K562 (cell line): ENCODE measurements around the gene C2orf42. TPM values are rescaled to one million over a fixed set of nuclear protein-coding genes. Genes with fewer than 3 reads are reported as not detected.

ENCODE experiments used
- ATAC-seq: fragments of 200-7000 bp; cut with Tn5 transposase; 3 replicates; pipeline ENCODE4 v1.9.1; 2020; ENCODE audit warnings: moderate library complexity
- BruUV-seq: library from RNA; stranded (reverse); fragments of 400-500 nt; replicated peaks from 2 replicates; lab custom pipeline; 2021; lab: Mats Ljungman, UMichigan
- CTCF ChIA-PET: fragments of 300-600 bp; formaldehyde crosslinking; extraction: SDS; loops from one replicate; lab custom pipeline; 2021; ENCODE audit warnings: low intra/inter-chr PET ratio; lab: Yijun Ruan, JAX
- POLR2A ChIA-PET: fragments of 300-600, 350-650 bp; sonication (Branson Sonifier 250); formaldehyde crosslinking; extraction: SDS; loops from one replicate; lab custom pipeline; 2021; ENCODE audit warnings: antibody characterized with exemption, inconsistent platforms; lab: Yijun Ruan, JAX
- DNase-seq, 4 experiments: peaks; one replicate each; pipeline versions ENCODE4 v3.0.0 to v3.0.0-alpha.2; 2011 to 2018; ENCODE audit warnings: low spot score in 3 of 4, mixed read lengths in 3 of 4; ENCODE audit errors: extremely low read depth in 1 of 4
- FAIRE-seq: peaks from 2 replicates; lab custom pipeline; 2011; peaks lifted over from hg19 to GRCh38; lab: Jason Lieb, UNC
- H2AFZ ChIP-seq: 2 replicates; pipeline ENCODE4 v1.6.0; 2011; ENCODE audit warnings: low read depth, low read length, control low read depth, inconsistent platforms
- H3K27ac ChIP-seq: fragments of 200-600 bp; 3 replicates; pipeline ENCODE4 v1.8.0; 2011; ENCODE audit warnings: low read depth, mild to moderate bottlenecking, control low read depth, inconsistent platforms, low read length, moderate library complexity, mixed read lengths; ENCODE audit errors: extremely low read depth
- H3K27me3 ChIP-seq, 2 experiments: fragments of 300-600 bp in 1 of 2; 2 replicates in 1 of 2; 3 replicates in 1 of 2; pipeline versions ENCODE4 v1.6.0 to v1.8.0; 2011; ENCODE audit warnings: inconsistent platforms in 2 of 2, low read length in 2 of 2, mild to moderate bottlenecking in 1 of 2, mixed read lengths in 1 of 2, moderate library complexity in 1 of 2; ENCODE audit not compliant: control insufficient read depth in 2 of 2, insufficient read depth in 2 of 2
- H3K36me3 ChIP-seq: fragments of 300-600 bp; 3 replicates; pipeline ENCODE4 v1.8.0; 2011; ENCODE audit warnings: mild to moderate bottlenecking, low read length, inconsistent platforms; ENCODE audit not compliant: control insufficient read depth, insufficient read depth
- H3K4me1 ChIP-seq, 2 experiments: fragments of 200-600 bp in 1 of 2; replicated peaks in 1 of 2; 2 replicates in 1 of 2; 3 replicates in 1 of 2; pipeline versions ENCODE4 v1.5.1 to v1.8.0; 2011; ENCODE audit warnings: inconsistent platforms in 2 of 2, low read length in 2 of 2, mild to moderate bottlenecking in 1 of 2, mixed read lengths in 1 of 2, moderate library complexity in 1 of 2; ENCODE audit not compliant: control insufficient read depth in 2 of 2, insufficient read depth in 2 of 2
- H3K4me2 ChIP-seq: 2 replicates; pipeline ENCODE4 v1.6.1; 2011; ENCODE audit warnings: low read length, control low read depth, inconsistent platforms, mixed read lengths; ENCODE audit not compliant: insufficient read depth
- H3K4me3 ChIP-seq: fragments of 200-600 bp; sonication (generic), shearing (Covaris generic); 2 replicates; pipeline ENCODE4 v1.5.1; 2016; ENCODE audit warnings: control low read depth, inconsistent platforms
- H3K79me2 ChIP-seq: fragments of 200-600 bp; 3 replicates; pipeline ENCODE4 v1.8.0; 2011; ENCODE audit warnings: low read length, inconsistent platforms; ENCODE audit not compliant: control insufficient read depth, insufficient read depth
- H3K9ac ChIP-seq, 2 experiments: 2 replicates each; pipeline versions ENCODE4 v1.6.0 to v1.6.1; 2011; ENCODE audit warnings: low read depth in 2 of 2, low read length in 2 of 2, control low read depth in 1 of 2, inconsistent platforms in 1 of 2, mild to moderate bottlenecking in 1 of 2, mixed read lengths in 1 of 2; ENCODE audit not compliant: insufficient read depth in 1 of 2
- H3K9me1 ChIP-seq: one replicate; pipeline ENCODE4 v1.6.0; 2011; ENCODE audit warnings: inconsistent platforms, mild to moderate bottlenecking, low read length, moderate library complexity; ENCODE audit not compliant: control insufficient read depth, insufficient read depth
- H3K9me3 ChIP-seq: replicated peaks from 2 replicates; pipeline ENCODE4 v1.5.1; 2011; ENCODE audit warnings: low read depth, low read length, inconsistent platforms; ENCODE audit not compliant: control insufficient read depth, insufficient read depth
- H4K20me1 ChIP-seq: replicated peaks from 2 replicates; pipeline ENCODE4 v1.6.1; 2011; ENCODE audit warnings: low read length, inconsistent platforms, mixed read lengths; ENCODE audit not compliant: control insufficient read depth, insufficient read depth
- CAMTA2 ChIP-seq: fragments of 250-450 bp; sonication (Bioruptor Pico); conservative IDR thresholded peaks from 2 replicates; pipeline ENCODE4 v1.5.1; 2022
- CUX1 ChIP-seq: fragments of 200-800 bp; sonication (Bioruptor generic); IDR thresholded peaks from 2 replicates; pipeline ENCODE4 v1.6.1; 2016; ENCODE audit warnings: missing genetic modification characterization, missing compliant biosample characterization
- FOSL1 ChIP-seq: fragments of 200-800 bp; sonication (Bioruptor generic); conservative IDR thresholded peaks from 2 replicates; pipeline ENCODE4 v1.6.1; 2016; ENCODE audit warnings: missing genetic modification characterization, missing compliant biosample characterization
- HNRNPLL ChIP-seq: fragments of 200-400 bp; formaldehyde crosslinking; IDR thresholded peaks from 2 replicates; pipeline ENCODE4 v1.6.1; 2017; ENCODE audit warnings: low read length, low read depth, mild to moderate bottlenecking; ENCODE audit not compliant: poor library complexity, severe bottlenecking
- NEUROD1 ChIP-seq: fragments of 150-350 bp; IDR thresholded peaks from 2 replicates; pipeline ENCODE4 v1.6.1; 2014; ENCODE audit warnings: borderline replicate concordance, low read length, low read depth; ENCODE audit not compliant: partially characterized antibody
- NR0B1 ChIP-seq: fragments of 450-650 bp; IDR thresholded peaks from one replicate; pipeline ENCODE4 v1.6.1; 2018; ENCODE audit warnings: mild to moderate bottlenecking, moderate library complexity; ENCODE audit not compliant: partially characterized antibody
- RBM17 ChIP-seq: fragments of 200-400 bp; formaldehyde crosslinking; IDR thresholded peaks from 2 replicates; pipeline ENCODE4 v1.6.1; 2017; ENCODE audit warnings: low read depth, mild to moderate bottlenecking, low read length, borderline replicate concordance
- RBM22 ChIP-seq: fragments of 200-400 bp; formaldehyde crosslinking; IDR thresholded peaks from 2 replicates; pipeline ENCODE4 v1.6.1; 2018; ENCODE audit warnings: low read length, low read depth; ENCODE audit not compliant: poor library complexity, severe bottlenecking
- SMARCA4 ChIP-seq: fragments of 450-650 bp; IDR thresholded peaks from 2 replicates; pipeline ENCODE4 v1.6.1; 2016
- ZBTB33 ChIP-seq: sonication (generic); formaldehyde crosslinking; IDR thresholded peaks from 2 replicates; pipeline ENCODE4 v1.8.1; 2023; ENCODE audit warnings: mild to moderate bottlenecking, missing genetic modification reagents
- ZEB2 ChIP-seq: fragments of 450-650 bp; IDR thresholded peaks from 2 replicates; pipeline ENCODE4 v1.6.1; 2016
- ZNF253 ChIP-seq: fragments of 250-450 bp; sonication (Bioruptor Pico); conservative IDR thresholded peaks from 2 replicates; pipeline ENCODE4 v1.6.1; 2021; ENCODE audit warnings: mild to moderate bottlenecking
- WGBS: fragments of 100-300 bp; shearing (Covaris generic); methylation state at CpG from one replicate; pipeline ENCODE4 v1.1.6; 2016; ENCODE audit warnings: low coverage, mixed read lengths; ENCODE audit not compliant: insufficient coverage; ENCODE audit errors: missing lambda C conversion rate; 5-methylcytosine and 5-hydroxymethylcytosine counted together
- in situ Hi-C: fragments of 300-500 bp; cut with MboI; formaldehyde crosslinking; loops from 4 replicates; pipeline ENCODE4 v1.15.0; 2018; ENCODE audit warnings: inconsistent platforms, mixed read lengths
- intact Hi-C: fragments of 100-400 bp; cut with micrococcal nuclease; formaldehyde crosslinking; loops from 2 replicates; pipeline ENCODE4 v1.14.2; 2022
- polyA plus RNA-seq, 8 experiments: library from polyadenylated mRNA; depleted of rRNA in 4 of 8; stranded (reverse) in 5 of 8; unstranded in 3 of 8; fragments of >200 nt; fragmentation: Nextera tagmentation in 2 of 8; fragmentation: Illumina TruSeq in 1 of 8; extraction: Ambion mirVana in 2 of 8; extraction: Trizol in 1 of 8; gene quantifications; 2 replicates each; pipeline versions ENCODE4 v1.2.1 to v1.2.3, GENCODE V29; 2011 to 2014; ENCODE audit warnings: inconsistent platforms in 1 of 8, missing spikeins in 1 of 8
- total RNA-seq, 7 experiments: library from RNA; depleted of rRNA in 6 of 7; stranded (reverse); fragments of >200 nt in 6 of 7; fragmentation: Illumina TruSeq in 2 of 7; extraction: Trizol in 2 of 7; gene quantifications; 2 replicates each; pipeline versions ENCODE4 v1.2.1 to v1.2.3, GENCODE V29; 2011 to 2021; ENCODE audit warnings: low replicate concordance in 1 of 7

Gene C2orf42
- total and polyA plus RNA-seq, 9 of the 15 experiments (the other 6 are each of a cell fraction or from before 2014, with no cell fraction given) = 4.6 to 10.9 (median 7.5) TPM

GRCh38 chr2:70142590-70143313, 48.1 kb downstream of the C2orf42 start:
- Histone ChIP-seq H3K36me3 (no peaks in the 10 kb centered on the region), H3K4me3 (peak overlapping the region; percentile 28), H4K20me1 (no peaks in the 10 kb centered on the region), H3K79me2 (peaks cover 17% of the 10 kb centered on the region), H3K4me1 (peaks cover 54 to 59% of the 10 kb centered on the region in 2 experiments), H3K27me3 (no peaks in the 10 kb centered on the region), H3K9ac (peak overlapping the region; percentile 69 to 92), H3K9me1 (no peaks in the 10 kb centered on the region), H2AFZ (peak overlapping the region; percentile 78), H3K27ac (peak overlapping the region; percentile 97), H3K4me2 (peak overlapping the region; percentile 73), H3K9me3 (no peaks in the 10 kb centered on the region)
- intact Hi-C loops (loop anchor here (1.0 to 5.0 kb wide), 9 partner anchors 18 to 418 kb away; partner anchors contain the start of genes C2orf42, FAM136A, PCBP1 and TIA1), in situ Hi-C loops (loop anchor here (5.0 kb wide), 1 partner anchor 215 kb away; no protein-coding TSS in a partner anchor)
- BruUV-seq = TSS peak; percentile 99
- DNase-seq (peak; percentile 97 to 100 (median 98)), ATAC-seq (peak; percentile 77), FAIRE-seq (peak; percentile 82)
- 1% methylated on average over 41 of the region's 50 CpGs for WGBS
- ChIA-PET POLR2A (interaction anchor here (0.6 to 3.9 kb wide), 13 partner anchors 9 to 418 kb away, joined by 3 to 31 read pairs (median 6); partner anchors contain the start of genes MXD1, PCBP1 and SNRPG), CTCF (interaction anchor here (0.6 to 2.6 kb wide), 5 partner anchors 54 to 231 kb away, joined by 3 to 30 read pairs (median 3); partner anchors contain the start of genes MXD1 and PCBP1)
- TF ChIP-seq CUX1 (no peak; the same call in 1 of the 2 replicates), ZNF253 (no peak), NR0B1 (no peak), RBM17 (no peak), CAMTA2 (CRISPR knock-in tag) (no peak), RBM22 (no peak), ZEB2 (no peak), FOSL1 (tag) (peak; percentile 93), ZBTB33 (peak; percentile 88), NEUROD1 (peak; percentile 71), SMARCA4 (no peak), HNRNPLL (peak; percentile 61)
